ENCODE data around the gene FBXO5.
A peak's percentile ranks its signal among the peaks of the same experiment; 100 is the strongest.
"Not testable (repeated sequence)": the region's sequence is repeated elsewhere in the genome, so short reads cannot be mapped to it uniquely, and the experiment has no call there.

Gene FBXO5

GRCh38 chr6:152982904-152983636 lies at the start of gene FBXO5:
TSS of gene FBXO5 (minus strand) at chr6:152983041. CDS start at chr6:152982959, 82 bp downstream.
- DNase-seq, result peak; percentile 99

- peak; percentile 75 for DNase-seq
These were observed 49.5 kb upstream of the FBXO5 start for GRCh38 chr6:153032255-153032882.

- no peak for DNase-seq
These were observed 48.6 kb upstream of the FBXO5 start for GRCh38 chr6:153031335-153031955.

GRCh38 chr6:153028963-153029362 lies 46.1 kb upstream of the FBXO5 start:
- DNase-seq, result no peak

GRCh38 chr6:153028286-153028685 lies 45.4 kb upstream of the FBXO5 start:
- DNase-seq, result no peak

- no peak for DNase-seq
These were observed 44.6 kb upstream of the FBXO5 start for GRCh38 chr6:153027480-153027879.

- DNase-seq, result no peak
These were observed 41.8 kb upstream of the FBXO5 start for GRCh38 chr6:153024709-153025017.

- DNase-seq, result peak; percentile 85
These were observed 41.3 kb upstream of the FBXO5 start for GRCh38 chr6:153023977-153024708.

- no peak for DNase-seq
These were observed 35.5 kb upstream of the FBXO5 start for GRCh38 chr6:153018355-153018754.

GRCh38 chr6:153016846-153017245 lies 34.0 kb upstream of the FBXO5 start:
- DNase-seq, result no peak

- DNase-seq, result peak; percentile 28
These were observed 32.3 kb upstream of the FBXO5 start for GRCh38 chr6:153015094-153015640.

GRCh38 chr6:153013438-153013837 lies 30.6 kb upstream of the FBXO5 start:
- DNase-seq, result peak; percentile 20

GRCh38 chr6:153012856-153013255 lies 30.0 kb upstream of the FBXO5 start:
- no peak for DNase-seq

- DNase-seq, result no peak
These were observed 20.5 kb upstream of the FBXO5 start for GRCh38 chr6:153003366-153003690.

GRCh38 chr6:153002613-153003365 lies 19.9 kb upstream of the FBXO5 start, which contains the start of gene MTRF1L:
TSS of gene MTRF1L (minus strand) at chr6:153002709. CDS start at chr6:153002685, 24 bp downstream.
- DNase-seq, result peak; percentile 99

- DNase-seq, result peak; percentile 46
These were observed 19.1 kb upstream of the FBXO5 start for GRCh38 chr6:153001767-153002612.

- not testable (repeated sequence) for DNase-seq
These were observed 17.9 kb upstream of the FBXO5 start for GRCh38 chr6:153000790-153001189.

- no peak for DNase-seq
These were observed 17.4 kb upstream of the FBXO5 start for GRCh38 chr6:153000243-153000642.

- not testable (repeated sequence) for DNase-seq
These were observed 16.7 kb upstream of the FBXO5 start for GRCh38 chr6:152999538-152999937.

- no peak for DNase-seq
These were observed 11.0 kb upstream of the FBXO5 start for GRCh38 chr6:152993847-152994246.

- peak; percentile 44 for DNase-seq
These were observed 10.6 kb upstream of the FBXO5 start for GRCh38 chr6:152993431-152993830.
